C4-2B (cell line): ENCODE data around the gene TCF12.
A peak's percentile ranks its signal among the peaks of the same experiment; 100 is the strongest.

Experiments
- H3K27ac ChIP-seq: fragments of 450-650 bp; 2 replicates; pipeline ENCODE4 v1.5.1; 2017
- CTCF ChIP-seq: fragments of 450-650 bp; conservative IDR thresholded peaks from 2 replicates; pipeline ENCODE4 v1.5.1; 2017; ENCODE audit warnings: mild to moderate bottlenecking
- ZFX ChIP-seq: fragments of 450-650 bp; IDR thresholded peaks from 2 replicates; pipeline ENCODE4 v1.6.1; 2017

The TCF12 gene

GRCh38 chr15:57015897-57016296 is 97.5 kb downstream of the TCF12 start:
- no peak overlapping the region for H3K27ac ChIP-seq
- no peak for TF ChIP-seq ZFX
- TF ChIP-seq CTCF, result no peak

- no peak overlapping the region for H3K27ac ChIP-seq
- no peak; the same call in 1 of the 2 replicates for TF ChIP-seq CTCF
- no peak for TF ChIP-seq ZFX
These were observed 98.6 kb downstream of the TCF12 start for GRCh38 chr15:57017024-57017423.

DNA sequence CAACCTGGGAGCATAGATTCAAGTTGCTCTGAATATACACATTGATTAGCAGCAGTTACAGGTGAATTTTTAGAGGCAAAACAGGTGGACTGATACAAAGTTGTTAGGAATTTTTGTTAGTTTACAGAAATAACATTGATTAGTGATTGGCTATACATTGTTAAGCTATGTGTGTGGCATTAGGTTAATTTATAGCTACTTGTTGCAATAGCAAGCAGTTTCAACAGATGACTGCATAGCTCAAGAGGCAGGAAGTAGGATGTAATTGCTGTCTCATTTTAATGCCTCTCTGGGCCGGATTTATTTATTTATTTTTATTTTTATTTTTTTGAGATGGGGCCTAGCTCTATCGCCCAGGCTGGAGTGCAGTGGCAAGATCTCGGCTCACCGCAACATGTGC is 99.7 kb downstream of the TCF12 start:
- TF ChIP-seq CTCF, result no peak
- H3K27ac ChIP-seq, result no peak overlapping the region

GRCh38 chr15:57019496-57020160 is 101.2 kb downstream of the TCF12 start:
- no peak overlapping the region for H3K27ac ChIP-seq
- TF ChIP-seq ZFX (no peak), CTCF (no peak)

GRCh38 chr15:57025264-57025926 is 107.0 kb downstream of the TCF12 start:
- H3K27ac ChIP-seq, result no peak overlapping the region
- no peak for TF ChIP-seq ZFX
- TF ChIP-seq CTCF, result no peak

DNA sequence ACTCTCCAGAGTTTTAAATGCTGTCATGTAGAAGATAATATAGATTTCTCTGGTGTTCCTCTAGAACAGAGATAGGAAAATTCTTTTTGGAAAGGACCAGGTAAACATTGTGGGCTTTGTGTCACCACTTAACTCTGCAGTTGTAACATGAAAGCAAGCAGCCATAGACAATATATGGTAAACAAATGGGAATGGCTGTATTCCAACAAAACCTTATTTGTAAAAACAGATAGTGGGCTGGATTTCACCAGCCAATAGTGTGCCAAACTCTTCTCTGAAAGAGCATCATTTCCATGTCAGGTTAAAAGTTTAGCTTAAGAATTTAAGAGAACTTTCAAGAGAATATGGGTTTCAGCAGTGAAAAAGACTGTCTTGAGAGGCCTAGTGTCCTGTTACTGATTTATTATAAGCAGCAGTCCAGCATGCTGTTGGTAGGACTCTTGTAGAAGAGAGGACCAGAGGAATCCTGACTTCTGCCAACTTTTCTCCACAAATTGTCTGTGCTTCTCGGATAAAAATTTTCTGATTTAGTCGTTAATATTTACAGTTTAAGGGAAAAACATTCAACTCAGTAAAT is 107.7 kb downstream of the TCF12 start:
- H3K27ac ChIP-seq, result no peak overlapping the region
- TF ChIP-seq CTCF, result no peak
- TF ChIP-seq ZFX, result no peak

DNA sequence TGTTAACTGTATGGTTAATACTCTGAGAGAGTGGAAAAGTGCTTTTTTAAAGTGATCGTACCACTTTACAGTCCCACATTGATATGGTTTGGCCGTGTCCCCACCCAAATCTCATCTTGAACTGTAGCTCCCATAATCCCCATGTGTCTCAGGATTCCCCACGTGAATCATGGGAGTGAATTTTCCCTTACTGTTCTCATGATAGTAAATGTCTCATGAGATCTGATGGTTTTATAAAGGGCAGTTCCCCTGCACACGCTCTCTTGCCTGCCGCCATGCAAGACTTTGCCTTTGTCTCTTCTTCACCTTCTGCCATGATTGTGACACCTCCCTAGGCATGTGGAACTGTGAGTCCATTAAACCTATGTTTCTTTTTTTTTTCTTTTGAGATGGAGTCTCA is 109.2 kb downstream of the TCF12 start:
- 0 out of 2 replicates have a peak overlapping the region, but pooled peaks have one; percentile 21 for H3K27ac ChIP-seq
- no peak for TF ChIP-seq CTCF
